ENCODE results near the gene SCML2.
"Not testable (repeated sequence)": the region's sequence is repeated elsewhere in the genome, so short reads cannot be mapped to it uniquely, and the experiment has no call there.

The SCML2 gene

GRCh38 chrX:18272222-18272621, 82.3 kb downstream of the SCML2 start:
- Histone ChIP-seq H3K4me3 (ENCODE audit: insufficient read depth, low read depth, low read length) (no peak overlapping the region), H3K9me3 (ENCODE audit: control insufficient read depth, low read length) (no peaks in the 10 kb centered on the region), H3K27ac (ENCODE audit: insufficient read depth, low read depth, low read length, poor library complexity, severe bottlenecking) (no peak overlapping the region), H3K4me1 (ENCODE audit: control insufficient read depth, insufficient read depth, low read length) (no peaks in the 10 kb centered on the region), H3K36me3 (ENCODE audit: control insufficient read depth, insufficient read depth, low read length) (no peaks in the 10 kb centered on the region), H3K27me3 (ENCODE audit: control insufficient read depth, insufficient read depth, low read length, poor library complexity, severe bottlenecking) (no peaks in the 10 kb centered on the region)
- 95 to 100% methylated on average over 1 of the region's 1 CpG for WGBS, 2 experiments

- no peaks in the 10 kb centered on the region for H3K9me3 ChIP-seq (ENCODE audit: control insufficient read depth, low read length)
- H3K4me3 ChIP-seq (ENCODE audit: insufficient read depth, low read depth, low read length): no peak overlapping the region
- 91% methylated on average over 1 of the region's 1 CpG for whole genome bisulfite sequencing, 2 experiments
- no peaks in the 10 kb centered on the region for H3K27me3 ChIP-seq (ENCODE audit: control insufficient read depth, insufficient read depth, low read length, poor library complexity, severe bottlenecking)
- H3K4me1 ChIP-seq (ENCODE audit: control insufficient read depth, insufficient read depth, low read length): no peaks in the 10 kb centered on the region
- no peaks in the 10 kb centered on the region for H3K36me3 ChIP-seq (ENCODE audit: control insufficient read depth, insufficient read depth, low read length)
- no peak overlapping the region for H3K27ac ChIP-seq (ENCODE audit: insufficient read depth, low read depth, low read length, poor library complexity, severe bottlenecking)
These were observed 82.8 kb downstream of the SCML2 start for GRCh38 chrX:18271725-18272124.

GRCh38 chrX:18271309-18271708, 83.2 kb downstream of the SCML2 start:
- Histone ChIP-seq H3K27me3 (ENCODE audit: control insufficient read depth, insufficient read depth, low read length, poor library complexity, severe bottlenecking) (no peaks in the 10 kb centered on the region), H3K4me3 (ENCODE audit: insufficient read depth, low read depth, low read length) (no peak overlapping the region), H3K27ac (ENCODE audit: insufficient read depth, low read depth, low read length, poor library complexity, severe bottlenecking) (no peak overlapping the region), H3K9me3 (ENCODE audit: control insufficient read depth, low read length) (no peaks in the 10 kb centered on the region), H3K36me3 (ENCODE audit: control insufficient read depth, insufficient read depth, low read length) (no peaks in the 10 kb centered on the region), H3K4me1 (ENCODE audit: control insufficient read depth, insufficient read depth, low read length) (no peaks in the 10 kb centered on the region)
- 94% methylated on average over 2 of the region's 2 CpGs; no CpG with 5 or more reads in 1 of the 2 experiments for WGBS, 2 experiments

GRCh38 chrX:18255059-18255458, 99.4 kb downstream of the SCML2 start:
- Histone ChIP-seq H3K27ac (ENCODE audit: insufficient read depth, low read depth, low read length, poor library complexity, severe bottlenecking) (no peak overlapping the region), H3K9me3 (ENCODE audit: control insufficient read depth, low read length) (no peaks in the 10 kb centered on the region), H3K4me3 (ENCODE audit: insufficient read depth, low read depth, low read length) (no peak overlapping the region), H3K36me3 (ENCODE audit: control insufficient read depth, insufficient read depth, low read length) (no peaks in the 10 kb centered on the region), H3K27me3 (ENCODE audit: control insufficient read depth, insufficient read depth, low read length, poor library complexity, severe bottlenecking) (no peaks in the 10 kb centered on the region), H3K4me1 (ENCODE audit: control insufficient read depth, insufficient read depth, low read length) (peaks cover 3% of the 10 kb centered on the region)
- 94 to 100% methylated on average over 1 of the region's 1 CpG for WGBS, 2 experiments

- Histone ChIP-seq H3K9me3 (ENCODE audit: control insufficient read depth, low read length) (no peaks in the 10 kb centered on the region), H3K27me3 (ENCODE audit: control insufficient read depth, insufficient read depth, low read length, poor library complexity, severe bottlenecking) (no peaks in the 10 kb centered on the region), H3K36me3 (ENCODE audit: control insufficient read depth, insufficient read depth, low read length) (no peaks in the 10 kb centered on the region), H3K27ac (ENCODE audit: insufficient read depth, low read depth, low read length, poor library complexity, severe bottlenecking) (no peak overlapping the region), H3K4me1 (ENCODE audit: control insufficient read depth, insufficient read depth, low read length) (peaks cover 3% of the 10 kb centered on the region), H3K4me3 (ENCODE audit: insufficient read depth, low read depth, low read length) (no peak overlapping the region)
- WGBS, 2 experiments: 46 to 53% methylated on average over 3 of the region's 3 CpGs
These were observed 101.7 kb downstream of the SCML2 start for GRCh38 chrX:18252644-18253359.

- H3K4me3 ChIP-seq (ENCODE audit: insufficient read depth, low read depth, low read length); H3K4me1 ChIP-seq (ENCODE audit: control insufficient read depth, insufficient read depth, low read length); H3K9me3 ChIP-seq (ENCODE audit: control insufficient read depth, low read length); H3K36me3 ChIP-seq (ENCODE audit: control insufficient read depth, insufficient read depth, low read length); H3K27ac ChIP-seq (ENCODE audit: insufficient read depth, low read depth, low read length, poor library complexity, severe bottlenecking); H3K27me3 ChIP-seq (ENCODE audit: control insufficient read depth, insufficient read depth, low read length, poor library complexity, severe bottlenecking): not testable (repeated sequence)
- 85 to 87% methylated on average over 11 to 12 of the region's 21 CpGs for WGBS, 2 experiments
These were observed 124.8 kb downstream of the SCML2 start for GRCh38 chrX:18229646-18230045.

- no peaks in the 10 kb centered on the region for H3K9me3 ChIP-seq (ENCODE audit: control insufficient read depth, low read length)
- no peaks in the 10 kb centered on the region for H3K36me3 ChIP-seq (ENCODE audit: control insufficient read depth, insufficient read depth, low read length)
- WGBS, 2 experiments: 94 to 95% methylated on average over 14 of the region's 14 CpGs
- no peaks in the 10 kb centered on the region for H3K27me3 ChIP-seq (ENCODE audit: control insufficient read depth, insufficient read depth, low read length, poor library complexity, severe bottlenecking)
- no peaks in the 10 kb centered on the region for H3K4me1 ChIP-seq (ENCODE audit: control insufficient read depth, insufficient read depth, low read length)
- no peak overlapping the region for H3K4me3 ChIP-seq (ENCODE audit: insufficient read depth, low read depth, low read length)
- H3K27ac ChIP-seq (ENCODE audit: insufficient read depth, low read depth, low read length, poor library complexity, severe bottlenecking): no peak overlapping the region
These were observed 126.4 kb downstream of the SCML2 start for GRCh38 chrX:18228069-18228468.

GRCh38 chrX:18227458-18227857, 127.0 kb downstream of the SCML2 start:
- WGBS, 2 experiments: 95 to 97% methylated on average over 7 of the region's 7 CpGs
- no peaks in the 10 kb centered on the region for H3K9me3 ChIP-seq (ENCODE audit: control insufficient read depth, low read length)
- H3K36me3 ChIP-seq (ENCODE audit: control insufficient read depth, insufficient read depth, low read length): no peaks in the 10 kb centered on the region
- H3K4me3 ChIP-seq (ENCODE audit: insufficient read depth, low read depth, low read length): no peak overlapping the region
- no peaks in the 10 kb centered on the region for H3K27me3 ChIP-seq (ENCODE audit: control insufficient read depth, insufficient read depth, low read length, poor library complexity, severe bottlenecking)
- no peak overlapping the region for H3K27ac ChIP-seq (ENCODE audit: insufficient read depth, low read depth, low read length, poor library complexity, severe bottlenecking)
- no peaks in the 10 kb centered on the region for H3K4me1 ChIP-seq (ENCODE audit: control insufficient read depth, insufficient read depth, low read length)

- Histone ChIP-seq H3K27ac (ENCODE audit: insufficient read depth, low read depth, low read length, poor library complexity, severe bottlenecking) (no peak within 1 kb of the TSS), H3K27me3 (ENCODE audit: control insufficient read depth, insufficient read depth, low read length, poor library complexity, severe bottlenecking) (no peaks in the 10 kb centered on the region), H3K4me1 (ENCODE audit: control insufficient read depth, insufficient read depth, low read length) (no peaks in the 10 kb centered on the region), H3K9me3 (ENCODE audit: control insufficient read depth, low read length) (no peaks in the 10 kb centered on the region), H3K36me3 (ENCODE audit: control insufficient read depth, insufficient read depth, low read length) (no peaks in the 10 kb centered on the region), H3K4me3 (ENCODE audit: insufficient read depth, low read depth, low read length) (no peak within 1 kb of the TSS)
- WGBS, 2 experiments: 92 to 97% methylated on average over 16 of the region's 19 CpGs
These were observed 133.7 kb downstream of the SCML2 start, which contains the start of gene BEND2 for GRCh38 chrX:18220786-18221185. TSS of gene BEND2 (minus strand) at chrX:18220886. CDS start at chrX:18220750, 136 bp downstream.

GRCh38 chrX:18210470-18210869, 144.0 kb downstream of the SCML2 start:
- no peak overlapping the region for H3K27ac ChIP-seq (ENCODE audit: insufficient read depth, low read depth, low read length, poor library complexity, severe bottlenecking)

More at GRCh38 chrX:18210470-18210869, 144.0 kb downstream of the SCML2 start:
- no peaks in the 10 kb centered on the region for H3K4me1 ChIP-seq (ENCODE audit: control insufficient read depth, insufficient read depth, low read length)
- no peaks in the 10 kb centered on the region for H3K27me3 ChIP-seq (ENCODE audit: control insufficient read depth, insufficient read depth, low read length, poor library complexity, severe bottlenecking)
- no peaks in the 10 kb centered on the region for H3K36me3 ChIP-seq (ENCODE audit: control insufficient read depth, insufficient read depth, low read length)
- no peak overlapping the region for H3K4me3 ChIP-seq (ENCODE audit: insufficient read depth, low read depth, low read length)
- 54 to 65% methylated on average over 2 of the region's 2 CpGs for WGBS, 2 experiments
- H3K9me3 ChIP-seq (ENCODE audit: control insufficient read depth, low read length): no peaks in the 10 kb centered on the region

Measured in ectodermal cell (in vitro differentiated cells).